Lower leg skin (tissue), 3 donors: ENCODE data around the gene YWHAH.

Experiments
- CTCF ChIP-seq, 3 donors: fragments of 450-650 bp; IDR thresholded peaks; one replicate each; pipeline ENCODE4 v1.5.1; 2016; ENCODE audit warnings: antibody characterized with exemption in 3 of 3, mild to moderate bottlenecking in 3 of 3, moderate library complexity in 2 of 3
- POLR2A ChIP-seq, 2 donors: fragments of 450-650 bp; IDR thresholded peaks; one replicate each; pipeline ENCODE4 v1.6.1; 2016 to 2017; ENCODE audit warnings: antibody characterized with exemption in 2 of 2, mild to moderate bottlenecking in 1 of 2, moderate library complexity in 1 of 2

- TF ChIP-seq POLR2A (IDR thresholded peaks at IDR 0.05), result no peak
- TF ChIP-seq CTCF (IDR thresholded peaks at IDR 0.05), result no peak
Measured at GRCh38 chr22:31897842-31898805, 46.2 kb upstream of the YWHAH start.
